RWPE1 (cell line): ENCODE measurements around the gene TYW1B.
"Not testable (repeated sequence)": the region's sequence is repeated elsewhere in the genome, so short reads cannot be mapped to it uniquely, and the experiment has no call there.

ENCODE experiments used
- CTCF ChIA-PET: fragments of 350-600 bp; sonication (Branson Sonifier 250); formaldehyde crosslinking; extraction: SDS; loops from one replicate; lab custom pipeline; 2021; lab: Yijun Ruan, JAX
- POLR2A ChIA-PET: fragments of 400-600 bp; formaldehyde crosslinking; extraction: SDS; loops from one replicate; lab custom pipeline; 2020; ENCODE audit warnings: antibody characterized with exemption; ENCODE audit not compliant: low non-redundant PET; lab: Yijun Ruan, JAX
- DNase-seq: peaks from one replicate; pipeline ENCODE4 v3.0.0; 2012; ENCODE audit warnings: low spot score
- H3K27ac ChIP-seq: fragments of 450-650 bp; 2 replicates; pipeline ENCODE4 v1.5.1; 2017
- CTCF ChIP-seq: fragments of 450-650 bp; conservative IDR thresholded peaks from 2 replicates; pipeline ENCODE4 v1.5.1; 2017; ENCODE audit warnings: low read depth, mild to moderate bottlenecking

The TYW1B gene

GRCh38 chr7:72751978-72752377, 76.0 kb downstream of the TYW1B start:
- CTCF ChIA-PET = no interaction called here
- no peak for DNase-seq
- no peak overlapping the region for H3K27ac ChIP-seq
- TF ChIP-seq CTCF = no peak
- POLR2A ChIA-PET = no interaction called here

GRCh38 chr7:72751378-72751777, 76.6 kb downstream of the TYW1B start:
- ChIA-PET POLR2A (no interaction called here), CTCF (no interaction called here)
- DNase-seq = no peak
- no peak overlapping the region for H3K27ac ChIP-seq
- TF ChIP-seq CTCF = no peak

GRCh38 chr7:72748649-72749048, 79.4 kb downstream of the TYW1B start:
- POLR2A ChIA-PET, DNase-seq, H3K27ac ChIP-seq, CTCF ChIA-PET: not testable (repeated sequence)

- CTCF ChIA-PET, H3K27ac ChIP-seq, POLR2A ChIA-PET, DNase-seq: not testable (repeated sequence)
These were observed 83.6 kb downstream of the TYW1B start for GRCh38 chr7:72744244-72744926.

- H3K27ac ChIP-seq, DNase-seq, POLR2A ChIA-PET, CTCF ChIA-PET: not testable (repeated sequence)
These were observed 84.2 kb downstream of the TYW1B start for GRCh38 chr7:72743801-72744200.

GRCh38 chr7:72739716-72740115, 88.3 kb downstream of the TYW1B start:
- CTCF ChIA-PET = not testable (repeated sequence)

GRCh38 chr7:72735855-72736254, 92.1 kb downstream of the TYW1B start:
- CTCF ChIA-PET, POLR2A ChIA-PET, DNase-seq, H3K27ac ChIP-seq: not testable (repeated sequence)

More at GRCh38 chr7:72739716-72740115, 88.3 kb downstream of the TYW1B start:
- not testable (repeated sequence) for H3K27ac ChIP-seq, DNase-seq
- POLR2A ChIA-PET = interaction anchor here (0.7 kb wide), 1 partner anchor 508 kb away, joined by 5 read pairs; no protein-coding TSS in a partner anchor

GRCh38 chr7:72730815-72731214, 97.2 kb downstream of the TYW1B start:
- DNase-seq, H3K27ac ChIP-seq, POLR2A ChIA-PET, CTCF ChIA-PET: not testable (repeated sequence)

GRCh38 chr7:72730384-72730783, 97.6 kb downstream of the TYW1B start:
- H3K27ac ChIP-seq, CTCF ChIA-PET, DNase-seq, POLR2A ChIA-PET: not testable (repeated sequence)

GRCh38 chr7:72729130-72729529, 98.9 kb downstream of the TYW1B start:
- CTCF ChIA-PET, H3K27ac ChIP-seq, POLR2A ChIA-PET, DNase-seq: not testable (repeated sequence)

- POLR2A ChIA-PET, DNase-seq, H3K27ac ChIP-seq: not testable (repeated sequence)
- CTCF ChIA-PET = interaction anchor here (0.6 kb wide), 1 partner anchor 567 kb away, joined by 3 read pairs; no protein-coding TSS in a partner anchor
These were observed 105.3 kb downstream of the TYW1B start for GRCh38 chr7:72722694-72723093.

GRCh38 chr7:72720890-72721289, 107.1 kb downstream of the TYW1B start:
- POLR2A ChIA-PET, H3K27ac ChIP-seq, CTCF ChIA-PET: not testable (repeated sequence)

GRCh38 chr7:72717252-72717774, 110.7 kb downstream of the TYW1B start:
- DNase-seq, H3K27ac ChIP-seq, POLR2A ChIA-PET, CTCF ChIA-PET: not testable (repeated sequence)

More at GRCh38 chr7:72720890-72721289, 107.1 kb downstream of the TYW1B start:
- not testable (repeated sequence) for DNase-seq

GRCh38 chr7:72711927-72712326, 116.1 kb downstream of the TYW1B start:
- H3K27ac ChIP-seq, DNase-seq, POLR2A ChIA-PET, CTCF ChIA-PET: not testable (repeated sequence)
